Smooth muscle cell (in vitro differentiated cells): ENCODE data around the gene CALCA. TPM values are rescaled to one million over a fixed set of nuclear protein-coding genes. Genes with fewer than 3 reads are reported as not detected.
A peak's percentile ranks its signal among the peaks of the same experiment; 100 is the strongest.

ENCODE experiments used
- DNase-seq: peaks from one replicate; lab custom pipeline; 2025; ENCODE audit not compliant: unreplicated experiment; lab: John Stamatoyannopoulos, UW
- H2AFZ ChIP-seq: fragments of 200-600 bp; sonication (generic); 2 replicates; pipeline ENCODE4 v1.6.0; 2016; ENCODE audit warnings: antibody characterized with exemption, low read depth, mild to moderate bottlenecking
- H3F3A ChIP-seq: fragments of 200-600 bp; sonication (generic); 2 replicates; pipeline ENCODE4 v1.6.0; 2017; ENCODE audit warnings: antibody characterized with exemption, low read depth
- H3K27ac ChIP-seq: fragments of 200-600 bp; sonication (generic); 2 replicates; pipeline ENCODE4 v1.5.1; 2016; ENCODE audit warnings: low read depth, mild to moderate bottlenecking
- H3K27me3 ChIP-seq: fragments of 200-600 bp; sonication (generic); 2 replicates; pipeline ENCODE4 v1.6.1; 2016; ENCODE audit warnings: low read depth, mild to moderate bottlenecking
- H3K36me3 ChIP-seq: fragments of 200-600 bp; sonication (generic); 2 replicates; pipeline ENCODE4 v1.5.1; 2016; ENCODE audit warnings: low read depth
- H3K4me1 ChIP-seq: fragments of 200-600 bp; sonication (generic); 2 replicates; pipeline ENCODE4 v1.5.1; 2016; ENCODE audit warnings: low read depth
- H3K4me2 ChIP-seq: fragments of 200-600 bp; sonication (generic); 2 replicates; pipeline ENCODE4 v1.6.0; 2016; ENCODE audit warnings: mild to moderate bottlenecking
- H3K4me3 ChIP-seq: fragments of 200-600 bp; sonication (generic); 2 replicates; pipeline ENCODE4 v1.5.1; 2016; ENCODE audit warnings: mild to moderate bottlenecking
- H3K79me2 ChIP-seq: fragments of 200-600 bp; sonication (generic); 2 replicates; pipeline ENCODE4 v1.6.0; 2016; ENCODE audit warnings: low read depth, mild to moderate bottlenecking
- H3K9ac ChIP-seq: fragments of 200-600 bp; sonication (generic); 2 replicates; pipeline ENCODE4 v1.6.0; 2016; ENCODE audit warnings: low read depth
- H3K9me3 ChIP-seq: fragments of 200-600 bp; sonication (generic); replicated peaks from 2 replicates; pipeline ENCODE4 v1.5.1; 2016; ENCODE audit warnings: low read depth
- H4K20me1 ChIP-seq: fragments of 200-600 bp; sonication (generic); 2 replicates; pipeline ENCODE4 v1.6.0; 2016; ENCODE audit warnings: low read depth
- WGBS: methylation state at CpG from one replicate; pipeline ENCODE4 v1.1.7; 2016; ENCODE audit warnings: low lambda C conversion rate; 5-methylcytosine and 5-hydroxymethylcytosine counted together
- polyA plus RNA-seq: library from polyadenylated mRNA; unstranded; fragments of >200 nt; fragmentation: Nextera tagmentation; extraction: Ambion mirVana; gene quantifications from 2 replicates; pipeline ENCODE4 v1.2.1, GENCODE V29; 2016
- total RNA-seq: library from RNA; depleted of rRNA; stranded (reverse); fragments of >200 nt; gene quantifications from 2 replicates; pipeline ENCODE4 v1.2.3, GENCODE V29; 2014
- TF ChIP-seq, protein P1 (sequence below): fragments of 200-600 bp; sonication (generic); IDR thresholded peaks from 2 replicates; pipeline ENCODE4 v1.5.1; 2017; ENCODE audit warnings: borderline replicate concordance, mild to moderate bottlenecking, antibody characterized with exemption; ENCODE audit not compliant: insufficient read depth, poor library complexity, severe bottlenecking

Gene CALCA
- not detected in 2 replicates for total RNA-seq
- polyA plus RNA-seq = not detected in 2 replicates

DNA sequence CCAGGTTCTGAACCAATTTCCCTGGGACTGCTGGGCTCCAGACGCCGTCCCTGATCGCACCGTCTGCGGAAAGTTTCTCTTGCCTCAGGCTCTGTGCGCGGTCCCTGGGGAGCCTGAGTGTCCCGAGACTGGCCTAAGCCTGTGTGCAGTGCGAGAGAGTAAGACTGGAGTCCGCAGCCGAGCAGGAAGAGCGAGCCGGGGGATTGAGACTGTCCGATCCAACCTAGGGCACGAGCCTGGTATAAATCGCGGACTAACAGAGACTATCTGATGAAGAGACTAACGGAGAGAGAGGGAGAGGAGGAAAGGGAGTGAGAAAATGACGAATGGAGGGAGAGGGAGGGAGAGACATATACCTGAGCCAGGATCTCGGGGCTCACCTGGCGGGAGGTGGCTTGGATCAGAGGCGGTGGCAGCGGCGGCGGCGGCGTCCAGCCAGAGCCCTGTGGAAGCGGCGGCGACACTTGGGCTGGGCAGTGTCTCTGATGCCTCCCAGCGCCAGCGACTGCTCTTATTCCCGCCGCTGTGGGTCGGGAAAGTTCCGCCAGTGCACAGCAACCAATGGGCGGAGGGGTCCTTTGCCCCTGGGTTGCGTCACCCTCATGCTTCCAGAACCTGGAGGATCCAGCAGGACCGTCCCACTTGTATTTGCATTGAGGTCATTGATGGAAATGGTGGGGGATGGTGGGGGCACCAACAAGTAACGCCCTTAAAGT, at the start of gene CALCA:
TSS of gene CALCA (minus strand) at position 487 of the 716 bp plus-strand sequence. CDS start 1,159 bp downstream, outside the sequence.
- Histone ChIP-seq H3K4me3 (peak within 1 kb of the TSS; percentile 27), H3K79me2 (no peaks in the 10 kb centered on the region), H2AFZ (peak within 1 kb of the TSS; percentile 45), H3K36me3 (no peaks in the 10 kb centered on the region), H3F3A (no peaks in the 10 kb centered on the region), H3K9me3 (no peaks in the 10 kb centered on the region), H3K4me1 (peaks cover 16% of the 10 kb centered on the region), H3K27ac (no peak within 1 kb of the TSS), H3K4me2 (peak within 1 kb of the TSS; percentile 79), H3K9ac (no peak within 1 kb of the TSS), H3K27me3 (peaks cover 95% of the 10 kb centered on the region), H4K20me1 (no peaks in the 10 kb centered on the region)
- DNase-seq = no peak
- 6% methylated on average over 40 of the region's 40 CpGs for WGBS
- TF ChIP-seq, protein P1, sequence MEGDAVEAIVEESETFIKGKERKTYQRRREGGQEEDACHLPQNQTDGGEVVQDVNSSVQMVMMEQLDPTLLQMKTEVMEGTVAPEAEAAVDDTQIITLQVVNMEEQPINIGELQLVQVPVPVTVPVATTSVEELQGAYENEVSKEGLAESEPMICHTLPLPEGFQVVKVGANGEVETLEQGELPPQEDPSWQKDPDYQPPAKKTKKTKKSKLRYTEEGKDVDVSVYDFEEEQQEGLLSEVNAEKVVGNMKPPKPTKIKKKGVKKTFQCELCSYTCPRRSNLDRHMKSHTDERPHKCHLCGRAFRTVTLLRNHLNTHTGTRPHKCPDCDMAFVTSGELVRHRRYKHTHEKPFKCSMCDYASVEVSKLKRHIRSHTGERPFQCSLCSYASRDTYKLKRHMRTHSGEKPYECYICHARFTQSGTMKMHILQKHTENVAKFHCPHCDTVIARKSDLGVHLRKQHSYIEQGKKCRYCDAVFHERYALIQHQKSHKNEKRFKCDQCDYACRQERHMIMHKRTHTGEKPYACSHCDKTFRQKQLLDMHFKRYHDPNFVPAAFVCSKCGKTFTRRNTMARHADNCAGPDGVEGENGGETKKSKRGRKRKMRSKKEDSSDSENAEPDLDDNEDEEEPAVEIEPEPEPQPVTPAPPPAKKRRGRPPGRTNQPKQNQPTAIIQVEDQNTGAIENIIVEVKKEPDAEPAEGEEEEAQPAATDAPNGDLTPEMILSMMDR = no peak

GRCh38 chr11:15016200-15016599, 44.0 kb upstream of the CALCA start:
- Histone ChIP-seq H3K9ac (no peak overlapping the region), H2AFZ (no peak overlapping the region), H3K9me3 (peaks cover 5% of the 10 kb centered on the region), H4K20me1 (no peaks in the 10 kb centered on the region), H3F3A (no peaks in the 10 kb centered on the region), H3K4me1 (no peaks in the 10 kb centered on the region), H3K36me3 (no peaks in the 10 kb centered on the region), H3K27me3 (no peaks in the 10 kb centered on the region), H3K4me2 (no peak overlapping the region), H3K27ac (no peak overlapping the region), H3K79me2 (no peaks in the 10 kb centered on the region), H3K4me3 (no peak overlapping the region)
- TF ChIP-seq, protein P1 = no peak
- 89% methylated on average over 1 of the region's 1 CpG for WGBS
- no peak for DNase-seq

DNA sequence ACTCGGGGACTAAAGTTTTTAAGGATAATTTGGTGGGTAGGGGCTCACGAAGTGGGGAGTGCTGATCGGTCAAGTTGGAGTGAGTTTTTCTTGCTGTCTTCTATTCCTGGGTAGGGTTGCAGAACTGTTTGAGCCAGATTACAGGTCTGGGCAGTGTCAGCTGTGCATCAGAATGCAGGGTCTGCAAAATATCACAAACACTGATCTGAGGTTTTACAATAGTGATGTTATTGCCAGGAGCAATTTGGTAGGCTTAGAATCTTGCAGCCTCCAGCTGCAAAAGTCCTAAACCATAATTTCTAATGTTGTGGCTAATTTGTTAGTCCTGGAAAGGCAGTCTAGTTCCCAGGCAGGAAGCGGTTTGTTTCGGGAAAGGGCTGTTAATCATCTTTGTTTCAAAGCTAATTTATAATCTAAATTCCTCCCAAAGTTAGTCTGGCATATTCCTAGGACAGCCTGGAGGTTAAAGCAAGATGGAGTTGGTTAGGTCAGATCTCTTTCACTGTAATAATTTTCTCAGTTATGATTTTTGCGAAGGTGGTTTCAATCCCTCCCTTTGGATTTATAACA, 39.7 kb upstream of the CALCA start:
- no peaks in the 10 kb centered on the region for H3K79me2 ChIP-seq
- no peaks in the 10 kb centered on the region for H3K27me3 ChIP-seq
- TF ChIP-seq, protein P1 = no peak
- 40% methylated on average over 6 of the region's 6 CpGs for WGBS
- no peak overlapping the region for H3K27ac ChIP-seq
- H2AFZ ChIP-seq = no peak overlapping the region
- H3K4me3 ChIP-seq = no peak overlapping the region
- no peak for DNase-seq
- H4K20me1 ChIP-seq = no peaks in the 10 kb centered on the region
- no peak overlapping the region for H3K4me2 ChIP-seq
- H3K9ac ChIP-seq = no peak overlapping the region
- H3K4me1 ChIP-seq = no peaks in the 10 kb centered on the region
- H3K9me3 ChIP-seq = peaks cover 5% of the 10 kb centered on the region
- no peaks in the 10 kb centered on the region for H3F3A ChIP-seq
- no peaks in the 10 kb centered on the region for H3K36me3 ChIP-seq

GRCh38 chr11:15010865-15011264, 38.7 kb upstream of the CALCA start:
- H3K9ac ChIP-seq = no peak overlapping the region
- no peaks in the 10 kb centered on the region for H3K4me1 ChIP-seq
- H3K36me3 ChIP-seq = no peaks in the 10 kb centered on the region
- no peaks in the 10 kb centered on the region for H3K79me2 ChIP-seq
- TF ChIP-seq, protein P1 = no peak
- no peak overlapping the region for H2AFZ ChIP-seq
- no peaks in the 10 kb centered on the region for H4K20me1 ChIP-seq
- H3K27me3 ChIP-seq = no peaks in the 10 kb centered on the region
- no peak for DNase-seq
- H3K4me3 ChIP-seq = no peak overlapping the region
- H3K4me2 ChIP-seq = no peak overlapping the region
- no peaks in the 10 kb centered on the region for H3K9me3 ChIP-seq
- H3K27ac ChIP-seq = no peak overlapping the region
- H3F3A ChIP-seq = no peaks in the 10 kb centered on the region
